Naive thymus-derived CD4-positive, alpha-beta T cell (primary cell): ENCODE results near the gene ASB9. TPM values are rescaled to one million over a fixed set of nuclear protein-coding genes. Genes with fewer than 3 reads are reported as not detected.
"Not testable (repeated sequence)": the region's sequence is repeated elsewhere in the genome, so short reads cannot be mapped to it uniquely, and the experiment has no call there.

Experiments
- ATAC-seq: fragments of 150-1000 bp; cut with Tn5 transposase; 2 replicates; pipeline ENCODE4 v1.10.0; 2021; ENCODE audit warnings: mild to moderate bottlenecking, moderate library complexity
- CTCF ChIA-PET: fragments of 350-600 bp; sonication (Branson Sonifier 250); formaldehyde crosslinking; loops from one replicate; lab custom pipeline; 2021; ENCODE audit warnings: antibody characterized with exemption; lab: Charles Lee
- POLR2A ChIA-PET: fragments of 350-600 bp; sonication (Branson Sonifier 250); formaldehyde crosslinking; loops from one replicate; lab custom pipeline; 2021; ENCODE audit warnings: antibody characterized with exemption, inconsistent platforms; lab: Charles Lee
- DNase-seq, 9 donors: peaks; one replicate each; pipeline versions ENCODE4 v3.0.0 to v3.0.0-alpha.2; 2020 to 2022; ENCODE audit warnings: mixed read lengths in 1 of 9
- H3K27ac ChIP-seq: one replicate; pipeline ENCODE4 v1.7.0; 2013; ENCODE audit warnings: mild to moderate bottlenecking, low read depth, low read length, moderate library complexity
- H3K27me3 ChIP-seq, 2 donors: one replicate each; pipeline ENCODE4 v1.7.0; 2013; ENCODE audit warnings: low read length in 2 of 2, mild to moderate bottlenecking in 2 of 2, moderate library complexity in 2 of 2; ENCODE audit not compliant: control insufficient read depth in 2 of 2, insufficient read depth in 2 of 2
- H3K36me3 ChIP-seq, 3 experiments: 1 replicate in 2 of 3; 2 replicates in 1 of 3; pipeline ENCODE4 v1.7.0; 2013; ENCODE audit warnings: low read length in 3 of 3, mild to moderate bottlenecking in 3 of 3, moderate library complexity in 1 of 3; ENCODE audit not compliant: insufficient read depth in 3 of 3, control insufficient read depth in 2 of 3
- H3K4me1 ChIP-seq, 2 donors: one replicate each; pipeline ENCODE4 v1.7.0; 2013; ENCODE audit warnings: low read length in 2 of 2, mild to moderate bottlenecking in 2 of 2, moderate library complexity in 1 of 2; ENCODE audit not compliant: control insufficient read depth in 2 of 2, insufficient read depth in 2 of 2
- H3K4me3 ChIP-seq: 2 replicates; pipeline ENCODE4 v1.7.0; 2013; ENCODE audit warnings: mild to moderate bottlenecking, low read length
- H3K9me3 ChIP-seq, 3 experiments: 1 replicate in 2 of 3; 2 replicates in 1 of 3; pipeline ENCODE4 v1.7.0; 2013; ENCODE audit warnings: low read length in 3 of 3; ENCODE audit not compliant: control insufficient read depth in 2 of 3
- H3K27ac Mint-ChIP-seq, 9 donors: one replicate each; pipeline ENCODE4 v1.8.0; 2020 to 2022; ENCODE audit warnings: mixed read lengths in 9 of 9, mild to moderate bottlenecking in 8 of 9, moderate library complexity in 5 of 9, inconsistent platforms in 2 of 9
- H3K27me3 Mint-ChIP-seq, 5 donors: one replicate each; pipeline ENCODE4 v1.8.0; 2021 to 2022; ENCODE audit warnings: mixed read lengths in 5 of 5, mild to moderate bottlenecking in 1 of 5
- H3K36me3 Mint-ChIP-seq, 5 donors: one replicate each; pipeline ENCODE4 v1.8.0; 2020 to 2022; ENCODE audit warnings: mixed read lengths in 5 of 5, mild to moderate bottlenecking in 3 of 5, inconsistent platforms in 1 of 5
- H3K4me1 Mint-ChIP-seq, 7 donors: one replicate each; pipeline ENCODE4 v1.8.0; 2020 to 2022; ENCODE audit warnings: mixed read lengths in 7 of 7, mild to moderate bottlenecking in 3 of 7, inconsistent platforms in 1 of 7
- H3K4me3 Mint-ChIP-seq, 10 donors: one replicate each; pipeline ENCODE4 v1.8.0; 2020 to 2022; ENCODE audit warnings: mild to moderate bottlenecking in 10 of 10, mixed read lengths in 10 of 10, moderate library complexity in 6 of 10, inconsistent platforms in 2 of 10
- H3K9me3 Mint-ChIP-seq, 11 donors: one replicate each; pipeline ENCODE4 v1.8.0; 2020 to 2022; ENCODE audit warnings: mixed read lengths in 11 of 11, mild to moderate bottlenecking in 4 of 11, inconsistent platforms in 1 of 11, moderate library complexity in 1 of 11
- intact Hi-C, 2 donors: fragments of 100-400 bp; cut with micrococcal nuclease; formaldehyde crosslinking; loops; one replicate each; pipeline ENCODE4 v1.15.1; 2023
- polyA plus RNA-seq, 2 donors: library from polyadenylated mRNA; unstranded; fragments of 300-500 nt; fragmentation: Illumina TruSeq; gene quantifications; one replicate each; pipeline ENCODE4 v1.2.3, GENCODE V29; 2021
- total RNA-seq, 6 experiments: library from RNA in 5 of 6; stranded (reverse) in 5 of 6; gene quantifications; 1 replicate in 5 of 6; 2 replicates in 1 of 6; pipeline ENCODE4 v1.2.3 and lab custom pipeline; 2021 to 2026

Gene ASB9
- total and polyA plus RNA-seq, 7 experiments from 2014 or later = 0.62 to 2.4 (median 1.2) TPM; not detected in 1

- ATAC-seq (no peak), DNase-seq (no peak)
- POLR2A ChIA-PET = no interaction called here
- H3K4me1 ChIP-seq = peaks cover 0 to 14% of the 10 kb centered on the region in 2 donors
- no peaks in the 10 kb centered on the region for H3K27me3 ChIP-seq
- H3K36me3 Mint-ChIP-seq = peaks cover 0 to 9% (median 0%) of the 10 kb centered on the region in 5 donors
- H3K27ac ChIP-seq = no peak overlapping the region
- H3K9me3 ChIP-seq = no peaks in the 10 kb centered on the region
- no peaks in the 10 kb centered on the region for H3K36me3 ChIP-seq
- H3K4me1 Mint-ChIP-seq = peaks cover 9 to 50% (median 24%) of the 10 kb centered on the region in 7 donors
- peaks cover 0 to 6% (median 0%) of the 10 kb centered on the region in 5 donors for H3K27me3 Mint-ChIP-seq
- peak overlapping the region in 7 of 9 donors; percentile 4 to 84 (median 75) for H3K27ac Mint-ChIP-seq
- peaks cover 0 to 8% (median 0%) of the 10 kb centered on the region in 11 donors for H3K9me3 Mint-ChIP-seq
- H3K4me3 Mint-ChIP-seq = peak overlapping the region in 6 of 10 donors; percentile 2 to 65 (median 23)
- no peak overlapping the region for H3K4me3 ChIP-seq
- CTCF ChIA-PET = no interaction called here
- intact Hi-C loops = loop anchor here (1.0 to 5.0 kb wide), 7 partner anchors 39 to 1175 kb away; partner anchors contain the start of genes GEMIN8 (in 1 of the 2), PIGA (in 1 of the 2) and ZRSR2 (in 1 of the 2)
These were observed 66.2 kb downstream of the ASB9 start for GRCh38 chrX:15203694-15204093.

- no peak for DNase-seq
- intact Hi-C loops = loop anchor here (5.0 kb wide), 3 partner anchors 40 to 590 kb away; partner anchors contain the start of gene ZRSR2 (in 1 of the 2)
- peak overlapping the region in 1 of 10 donors; percentile 38 for H3K4me3 Mint-ChIP-seq
- Histone ChIP-seq H3K36me3 (no peaks in the 10 kb centered on the region), H3K4me1 (peaks cover 0 to 14% of the 10 kb centered on the region in 2 donors), H3K4me3 (no peak overlapping the region), H3K27me3 (no peaks in the 10 kb centered on the region), H3K27ac (no peak overlapping the region), H3K9me3 (no peaks in the 10 kb centered on the region)
- peaks cover 9 to 47% (median 24%) of the 10 kb centered on the region in 7 donors for H3K4me1 Mint-ChIP-seq
- no peak for ATAC-seq
- peaks cover 0 to 7% (median 0%) of the 10 kb centered on the region in 5 donors for H3K27me3 Mint-ChIP-seq
- peak overlapping the region in 2 of 9 donors; percentile 76 to 84 for H3K27ac Mint-ChIP-seq
- peaks cover 0 to 9% (median 0%) of the 10 kb centered on the region in 5 donors for H3K36me3 Mint-ChIP-seq
- H3K9me3 Mint-ChIP-seq = peaks cover 0 to 8% (median 0%) of the 10 kb centered on the region in 11 donors
- ChIA-PET CTCF (interaction anchor here (0.7 kb wide), 1 partner anchor 59 kb away, joined by 3 read pairs; no protein-coding TSS in a partner anchor), POLR2A (interaction anchor here (0.7 kb wide), 1 partner anchor 14 kb away, joined by 3 read pairs; no protein-coding TSS in a partner anchor)
These were observed 67.3 kb downstream of the ASB9 start for GRCh38 chrX:15202454-15203177.

GRCh38 chrX:15200871-15201270 lies 69.0 kb downstream of the ASB9 start:
- intact Hi-C loops = loop anchor here (5.0 kb wide), 3 partner anchors 41 to 591 kb away; partner anchors contain the start of gene ZRSR2 (in 1 of the 2)
- Mint-ChIP-seq H3K4me1 (peaks cover 9 to 38% (median 24%) of the 10 kb centered on the region in 7 donors), H3K27me3 (peaks cover 0 to 9% (median 0%) of the 10 kb centered on the region in 5 donors), H3K4me3 (no peak overlapping the region), H3K27ac (peak overlapping the region in 1 of 9 donors; percentile 15), H3K9me3 (peaks cover 0 to 8% (median 0%) of the 10 kb centered on the region in 11 donors), H3K36me3 (peaks cover 0 to 9% (median 0%) of the 10 kb centered on the region in 5 donors)
- no peak for DNase-seq
- peaks cover 0 to 14% of the 10 kb centered on the region in 2 donors for H3K4me1 ChIP-seq
- no peaks in the 10 kb centered on the region for H3K27me3 ChIP-seq
- POLR2A ChIA-PET = no interaction called here
- H3K36me3 ChIP-seq = no peaks in the 10 kb centered on the region
- H3K4me3 ChIP-seq = no peak overlapping the region
- ATAC-seq = no peak
- no peak overlapping the region for H3K27ac ChIP-seq
- no peaks in the 10 kb centered on the region for H3K9me3 ChIP-seq
- CTCF ChIA-PET = no interaction called here

- Mint-ChIP-seq H3K4me1 (peaks cover 5 to 24% (median 11%) of the 10 kb centered on the region in 7 donors), H3K27me3 (peaks cover 0 to 17% (median 0%) of the 10 kb centered on the region in 5 donors)
- H3K36me3 ChIP-seq, POLR2A ChIA-PET, intact Hi-C loops, H3K27me3 ChIP-seq, H3K4me3 Mint-ChIP-seq, H3K27ac ChIP-seq, ATAC-seq, H3K9me3 ChIP-seq, H3K9me3 Mint-ChIP-seq, H3K4me3 ChIP-seq, DNase-seq, H3K36me3 Mint-ChIP-seq, CTCF ChIA-PET, H3K27ac Mint-ChIP-seq: not testable (repeated sequence)
- H3K4me1 ChIP-seq = peaks cover 0 to 11% of the 10 kb centered on the region in 2 donors
These were observed 71.2 kb downstream of the ASB9 start for GRCh38 chrX:15198608-15199202.

- H3K4me1 ChIP-seq = no peaks in the 10 kb centered on the region
- POLR2A ChIA-PET = no interaction called here
- CTCF ChIA-PET = no interaction called here
- no peak overlapping the region for H3K4me3 ChIP-seq
- DNase-seq (no peak), ATAC-seq (no peak)
- no peaks in the 10 kb centered on the region for H3K27me3 ChIP-seq
- H3K4me3 Mint-ChIP-seq = no peak overlapping the region
- no peaks in the 10 kb centered on the region for H3K4me1 Mint-ChIP-seq
- no peak overlapping the region for H3K27ac ChIP-seq
- no peaks in the 10 kb centered on the region for H3K36me3 Mint-ChIP-seq
- H3K9me3 ChIP-seq = no peaks in the 10 kb centered on the region
- H3K27ac Mint-ChIP-seq = no peak overlapping the region
- no peaks in the 10 kb centered on the region for H3K36me3 ChIP-seq
- intact Hi-C loops = no loop called here
- peaks cover 0 to 26% (median 0%) of the 10 kb centered on the region in 5 donors for H3K27me3 Mint-ChIP-seq
- H3K9me3 Mint-ChIP-seq = no peaks in the 10 kb centered on the region
These were observed 75.7 kb downstream of the ASB9 start for GRCh38 chrX:15194146-15194545.
